ENCODE measurements around the gene SENP8.
"Not testable (repeated sequence)": the region's sequence is repeated elsewhere in the genome, so short reads cannot be mapped to it uniquely, and the experiment has no call there.

SENP8 gene

DNA sequence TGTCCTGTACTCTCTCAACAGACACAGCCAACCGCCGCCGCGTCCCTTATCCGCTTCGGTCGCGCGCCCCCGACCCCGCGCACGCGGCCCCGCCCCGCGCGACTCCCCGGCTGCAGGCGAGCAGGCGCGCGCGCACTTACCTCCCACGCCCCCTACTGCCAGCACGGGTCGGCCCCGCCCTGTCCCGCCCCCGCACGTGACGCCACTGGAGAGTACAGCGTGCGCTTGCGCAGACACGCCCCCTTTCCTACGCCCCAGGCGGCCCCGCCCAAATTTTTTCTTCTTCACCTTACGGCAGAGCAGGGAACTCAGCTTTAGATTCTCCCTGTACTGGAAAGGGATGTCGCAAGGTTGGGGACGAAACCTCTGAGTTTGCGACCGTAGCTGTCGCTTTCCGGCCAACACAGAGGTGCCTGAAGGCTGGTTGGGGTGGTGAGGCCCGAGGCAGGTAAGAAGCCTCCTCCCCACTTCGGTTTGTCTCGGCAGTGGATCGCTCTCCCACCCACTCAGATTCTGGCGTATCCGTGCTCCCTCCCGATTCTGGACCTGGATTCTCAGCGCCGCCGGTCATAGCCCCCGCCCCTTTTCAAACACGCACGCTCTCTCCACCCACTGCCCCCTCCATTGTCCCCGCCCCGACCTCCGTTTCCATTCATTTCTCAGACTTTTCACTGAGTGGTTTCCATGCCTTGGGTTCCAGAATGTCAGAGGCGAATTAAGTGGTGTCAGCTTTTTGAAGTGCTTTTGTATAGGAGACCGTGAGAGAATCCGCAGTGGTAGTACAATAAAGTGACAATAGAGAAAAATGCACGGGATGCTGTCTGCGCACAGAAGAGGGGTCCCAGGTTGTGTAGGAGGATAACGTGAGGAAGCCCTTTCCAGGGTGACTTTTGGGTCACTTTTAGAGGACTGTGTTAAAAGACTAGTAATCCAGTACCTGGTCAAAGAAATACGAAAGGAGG is at the start of gene SENP8, which contains the start of gene MYO9A:
TSS of gene SENP8 (plus strand) at position 387 of the 962 bp plus-strand sequence. CDS start 21,221 bp downstream, outside the sequence.
TSS of gene MYO9A (minus strand) at position 134 of the 962 bp plus-strand sequence. CDS start 71,587 bp downstream, outside the sequence.
- peak; percentile 99 for DNase-seq (ENCODE audit: low read depth)

DNA sequence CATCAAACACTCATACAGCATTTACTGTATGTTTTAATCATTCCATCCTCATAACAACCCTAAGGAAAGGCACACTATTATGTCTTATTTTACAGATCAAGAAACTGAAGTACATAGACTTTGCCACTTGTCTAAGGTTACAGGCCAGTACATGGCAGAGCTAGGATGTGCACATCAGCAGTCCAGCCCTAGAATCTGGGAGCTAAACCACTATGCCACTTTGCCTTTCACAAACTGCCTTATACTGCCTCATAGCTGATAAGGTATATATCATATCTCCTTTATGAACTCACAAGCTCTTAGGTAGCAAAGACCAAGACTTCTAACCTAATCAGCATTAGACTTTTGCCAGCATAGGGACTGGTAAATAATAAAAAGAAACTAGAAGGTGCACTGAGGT is 49.3 kb upstream of the SENP8 start:
- no peak for DNase-seq (ENCODE audit: low read depth)

DNA sequence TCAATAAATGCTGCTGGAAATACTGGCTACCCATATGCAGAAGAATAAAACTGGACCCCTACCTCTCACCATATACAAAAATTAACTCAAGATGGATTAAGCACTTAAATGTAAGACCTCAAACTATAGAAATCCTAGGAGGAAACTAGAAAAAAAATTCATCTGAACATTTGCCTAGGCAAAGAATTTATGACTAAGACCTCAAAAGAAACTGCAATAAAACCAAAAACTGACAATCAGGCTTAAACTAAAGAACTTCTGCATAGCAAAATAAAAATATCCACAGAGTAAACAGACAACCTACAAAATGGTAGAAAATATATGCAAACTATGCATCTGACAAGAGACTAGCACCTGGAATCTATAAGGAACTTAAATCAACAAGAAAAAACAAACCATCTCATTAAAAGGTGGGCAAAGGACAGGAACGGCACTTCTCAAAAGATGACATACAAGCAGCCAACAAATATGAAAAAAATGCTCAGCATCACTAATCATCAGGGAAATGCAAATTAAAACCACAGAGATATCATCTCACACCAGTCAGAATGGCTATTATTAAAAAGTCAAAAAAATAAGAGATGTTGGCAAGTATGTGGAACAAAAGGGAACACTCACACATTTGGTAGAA is 47.3 kb upstream of the SENP8 start:
- DNase-seq (ENCODE audit: low read depth), result no peak

- not testable (repeated sequence) for DNase-seq (ENCODE audit: low read depth)
Measured at GRCh38 chr15:72071448-72071825, 46.8 kb upstream of the SENP8 start.

- no peak for DNase-seq (ENCODE audit: low read depth)
Measured at GRCh38 chr15:72074335-72075060, 43.7 kb upstream of the SENP8 start.

- no peak for DNase-seq (ENCODE audit: low read depth)
Measured at GRCh38 chr15:72077950-72078349, 40.3 kb upstream of the SENP8 start.

DNA sequence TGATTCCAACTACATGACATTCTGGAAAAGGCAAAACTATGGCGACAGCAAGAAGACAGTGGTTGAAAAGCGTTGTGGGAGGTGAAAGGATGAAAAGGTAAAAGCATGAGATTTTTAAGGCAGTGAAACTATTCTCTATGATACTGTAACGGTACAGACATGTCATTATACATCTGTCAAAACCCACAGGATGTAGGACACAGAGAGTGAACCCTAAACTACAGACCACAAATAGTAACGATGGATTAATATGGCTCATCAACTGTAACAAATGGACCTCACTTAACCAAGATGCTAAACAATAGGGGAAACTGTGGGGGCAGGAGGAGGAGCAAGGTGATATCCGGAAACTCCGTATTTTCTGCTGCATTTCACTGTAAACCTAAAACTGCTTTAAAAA is 39.3 kb upstream of the SENP8 start:
- DNase-seq (ENCODE audit: low read depth), result no peak

GRCh38 chr15:72082176-72082575 is 36.0 kb upstream of the SENP8 start:
- DNase-seq (ENCODE audit: low read depth), result no peak

DNA sequence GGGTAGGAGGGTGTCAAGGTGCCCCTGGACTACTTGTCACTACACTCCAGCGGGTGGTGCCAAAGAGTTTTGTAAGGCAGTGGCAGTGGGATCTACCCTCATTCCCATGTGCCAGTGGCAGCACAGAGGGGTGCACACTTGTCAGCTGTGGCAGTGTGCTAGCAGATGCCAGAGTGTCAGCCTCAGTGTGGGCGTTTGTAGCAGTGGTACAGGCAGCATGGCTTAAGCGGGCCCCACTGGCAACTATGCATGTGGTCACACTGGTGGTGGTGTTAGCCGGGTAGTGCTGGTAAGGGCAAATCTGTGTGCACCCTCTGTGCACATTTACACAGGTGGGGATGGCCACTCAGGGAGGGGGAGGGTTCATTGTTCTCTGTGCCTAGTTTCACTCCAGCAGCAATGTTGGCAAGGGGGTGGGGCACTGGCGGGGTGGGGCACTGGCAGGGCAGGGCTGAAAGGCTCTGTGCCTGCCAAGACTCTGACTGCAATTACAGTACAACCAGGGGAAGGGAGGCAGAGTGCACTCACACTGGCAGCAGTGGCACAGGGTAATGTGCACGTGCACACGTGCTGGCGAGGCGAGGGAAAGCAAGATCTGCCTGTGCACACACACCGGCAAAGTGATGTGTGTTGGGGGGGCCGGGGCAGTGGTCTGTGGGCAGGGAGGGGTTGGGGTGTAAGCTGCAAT is 32.0 kb upstream of the SENP8 start:
- DNase-seq (ENCODE audit: low read depth), result no peak

- no peak for DNase-seq (ENCODE audit: low read depth)
Measured at GRCh38 chr15:72086920-72087648, 31.1 kb upstream of the SENP8 start.

GRCh38 chr15:72092006-72092405 is 26.2 kb upstream of the SENP8 start:
- no peak for DNase-seq (ENCODE audit: low read depth)

GRCh38 chr15:72092691-72093090 is 25.5 kb upstream of the SENP8 start:
- DNase-seq (ENCODE audit: low read depth), result no peak

DNA sequence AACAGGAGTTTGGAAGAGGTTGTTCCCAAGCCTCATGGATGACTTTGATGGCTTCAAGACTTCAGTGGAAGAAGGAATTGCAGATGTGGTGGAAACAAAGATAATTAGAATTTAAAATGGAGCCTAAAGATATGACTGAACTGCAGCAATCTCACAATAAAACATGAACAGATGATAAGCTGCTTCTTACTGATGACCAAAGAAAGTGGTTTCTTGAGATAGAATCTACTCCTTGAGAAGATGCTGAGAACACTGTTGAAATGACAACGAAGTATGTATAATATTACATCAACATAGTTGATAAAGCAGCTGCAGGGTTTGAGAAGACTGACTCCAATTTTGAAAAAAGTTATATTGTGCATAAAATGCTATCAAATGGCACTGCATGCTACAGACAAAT is 21.4 kb upstream of the SENP8 start:
- no peak for DNase-seq (ENCODE audit: low read depth)

DNA sequence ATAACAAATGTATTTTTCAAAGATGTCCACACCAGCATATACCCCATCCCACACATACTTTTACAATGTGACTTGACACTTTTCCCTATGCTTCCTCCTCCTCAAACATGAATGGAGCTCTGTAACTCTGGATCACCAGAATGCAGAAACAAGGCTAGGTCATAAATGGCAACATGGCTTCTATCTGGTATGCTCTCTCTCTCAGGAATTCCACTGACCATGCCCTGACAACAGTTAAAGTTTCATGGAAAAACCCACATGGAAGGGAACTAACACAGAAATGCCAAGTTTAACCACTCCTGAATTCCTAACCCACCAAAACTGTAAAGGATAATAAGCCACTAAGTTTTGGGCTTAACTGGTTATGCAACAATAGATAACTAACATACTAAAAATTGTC is 20.2 kb upstream of the SENP8 start:
- no peak for DNase-seq (ENCODE audit: low read depth)

- no peak for DNase-seq (ENCODE audit: low read depth)
Measured at GRCh38 chr15:72099155-72099554, 19.0 kb upstream of the SENP8 start.

DNA sequence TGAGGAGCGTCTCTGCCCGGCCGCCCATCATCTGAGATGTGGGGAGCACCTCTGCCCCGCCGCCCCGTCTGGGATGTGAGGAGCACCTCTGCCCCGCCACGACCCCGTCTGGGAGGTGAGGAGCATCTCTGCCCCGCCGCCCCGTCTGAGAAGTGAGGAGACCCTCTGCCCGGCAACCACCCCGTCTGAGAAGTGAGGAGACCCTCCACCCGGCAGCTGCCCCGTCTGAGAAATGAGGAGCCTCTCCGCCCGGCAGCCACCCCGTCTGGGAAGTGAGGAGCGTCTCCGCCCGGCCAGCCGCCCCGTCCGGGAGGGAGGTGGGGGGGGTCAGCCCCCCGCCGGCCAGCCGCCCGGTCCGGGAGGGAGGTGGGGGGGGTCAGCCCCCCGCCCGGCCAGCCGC is 17.7 kb upstream of the SENP8 start:
- DNase-seq (ENCODE audit: low read depth), result not testable (repeated sequence)

- no peak for DNase-seq (ENCODE audit: low read depth)
Measured at GRCh38 chr15:72105111-72105510, 13.1 kb upstream of the SENP8 start.

DNA sequence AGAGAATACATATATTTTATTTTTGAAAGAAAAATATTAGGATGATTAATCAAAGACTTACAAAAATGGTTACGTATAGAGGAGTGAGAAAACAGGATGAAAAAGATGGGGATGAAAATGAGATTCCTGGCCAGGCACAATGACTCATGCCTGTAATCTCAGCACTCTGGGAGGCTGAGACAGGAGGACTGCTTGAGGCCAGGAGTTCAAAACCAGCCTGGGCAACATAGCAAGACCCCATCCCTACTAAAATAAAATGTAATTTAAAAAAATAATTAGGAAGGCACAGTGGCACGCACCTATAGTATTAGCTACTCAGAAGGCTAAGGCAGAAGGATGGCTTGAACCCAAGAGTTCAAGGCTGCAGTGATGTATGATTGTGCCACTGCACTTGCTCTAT is 12.1 kb upstream of the SENP8 start:
- DNase-seq (ENCODE audit: low read depth), result no peak

DNA sequence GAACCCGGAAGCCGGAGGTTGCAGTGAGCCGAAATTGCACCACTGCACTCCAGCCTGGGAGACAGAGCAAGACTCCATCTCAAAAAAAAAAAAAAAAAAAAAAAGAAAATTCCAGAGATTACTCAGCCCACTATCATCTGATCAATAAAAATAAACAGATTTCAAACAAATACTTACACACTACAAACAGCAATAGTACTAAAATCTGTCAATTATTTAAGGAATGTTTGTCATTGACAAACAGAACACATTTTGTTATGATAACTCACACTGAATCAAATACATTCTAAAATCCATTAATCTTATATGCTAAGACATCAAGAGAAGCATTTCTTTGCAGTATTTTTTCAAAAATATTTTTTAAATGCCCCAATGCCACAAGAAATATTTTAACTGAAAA is 7.8 kb upstream of the SENP8 start:
- no peak for DNase-seq (ENCODE audit: low read depth)

GRCh38 chr15:72112116-72112515 is 6.1 kb upstream of the SENP8 start:
- DNase-seq (ENCODE audit: low read depth), result no peak

GRCh38 chr15:72112805-72113204 is 5.4 kb upstream of the SENP8 start:
- no peak for DNase-seq (ENCODE audit: low read depth)
